ENCODE measurements around the gene GALNT10.

The GALNT10 gene

DNA sequence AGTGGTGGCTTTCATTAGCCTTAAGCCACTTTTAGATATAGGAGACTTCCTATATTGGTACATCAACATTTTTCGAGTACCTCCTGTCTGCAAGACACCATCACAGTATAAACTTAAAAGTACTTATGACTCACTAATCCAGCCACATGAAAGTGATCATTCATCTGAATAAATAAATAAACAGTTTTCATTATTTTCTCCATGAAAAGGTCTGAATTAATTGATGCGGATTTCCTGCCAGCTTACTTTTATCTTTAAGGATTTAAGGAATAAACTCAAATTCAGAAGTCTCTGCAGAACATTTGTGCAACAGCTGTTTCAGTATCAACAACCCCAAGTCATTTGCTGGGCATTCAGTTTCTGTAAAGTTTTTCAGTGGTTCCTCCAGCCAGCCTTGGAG lies 259.3 kb downstream of the GALNT10 start:
- Histone ChIP-seq H3K27me3 (ENCODE audit: control insufficient read depth in 3 of 3, insufficient read depth in 3 of 3, low read depth in 1 of 3, low read length in 3 of 3) (no peaks in the 10 kb centered on the region), H3K79me1 (ENCODE audit: low read depth, low read length) (peaks cover 2% of the 10 kb centered on the region), H3K4me3 (ENCODE audit: low read length in 2 of 2) (no peak overlapping the region), H2AK5ac (ENCODE audit: low read depth, low read length) (no peak overlapping the region), H3K23ac (ENCODE audit: low read depth, low read length, poor library complexity) (no peak overlapping the region), H3K4me1 (ENCODE audit: control insufficient read depth in 2 of 2, insufficient read depth in 1 of 2, low read depth in 1 of 2, low read length in 2 of 2) (peaks cover 2 to 13% of the 10 kb centered on the region in 2 donors), H4K8ac (ENCODE audit: low read depth, low read length) (no peak overlapping the region), H3K9ac (ENCODE audit: low read depth, low read length, poor library complexity) (no peak overlapping the region), H3K4ac (ENCODE audit: low read length) (no peak overlapping the region), H3K36me3 (replicated peaks in 1 of 2; ENCODE audit: control insufficient read depth in 2 of 2, insufficient read depth in 2 of 2, low read length in 2 of 2) (peaks cover 11 to 60% of the 10 kb centered on the region in 2 donors), H3K4me2 (ENCODE audit: insufficient read depth, low read length, poor library complexity, severe bottlenecking) (no peak overlapping the region), H4K91ac (ENCODE audit: low read depth, low read length, poor library complexity) (no peak overlapping the region), H2BK12ac (ENCODE audit: low read length) (no peak overlapping the region), H3K14ac (ENCODE audit: low read length) (no peak overlapping the region), H3K18ac (ENCODE audit: low read length) (no peak overlapping the region), H2BK5ac (ENCODE audit: low read length) (no peak overlapping the region), H2BK15ac (ENCODE audit: low read length) (no peak overlapping the region), H2AFZ (ENCODE audit: low read length) (no peak overlapping the region), H3K9me3 (replicated peaks in 1 of 2; ENCODE audit: control insufficient read depth in 2 of 2, insufficient read depth in 1 of 2, low read depth in 1 of 2, low read length in 2 of 2) (no peaks in the 10 kb centered on the region), H2BK120ac (ENCODE audit: low read depth, low read length) (no peak overlapping the region), H3K27ac (replicated peaks; ENCODE audit: low read length) (no peak overlapping the region)
- WGBS, 2 donors (ENCODE audit: extremely low coverage in 2 of 2, insufficient read length in 2 of 2, insufficient replicate concordance in 1 of 2), result no CpG with 5 or more reads among the region's 2 CpGs
- DNase-seq (ENCODE audit: low spot score), result no peak

DNA sequence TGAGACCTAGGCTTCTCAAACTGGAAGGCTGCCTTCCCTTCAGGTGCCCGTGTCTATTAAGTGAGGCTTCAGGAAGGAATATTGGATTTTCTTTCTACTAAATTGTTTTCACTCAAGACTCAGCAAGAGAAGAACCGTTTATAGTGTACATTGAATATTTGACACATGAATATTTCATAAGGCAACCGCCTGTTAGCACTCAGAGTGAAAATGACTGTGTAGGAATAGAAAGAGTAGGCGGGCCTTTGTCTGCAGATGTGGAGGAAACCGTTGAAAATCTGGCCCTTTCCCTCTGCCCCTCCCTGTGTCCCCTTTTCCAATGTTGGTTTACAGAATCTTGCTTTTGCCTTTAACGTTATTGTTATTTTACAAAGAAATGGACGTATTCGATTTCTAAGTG lies 261.4 kb downstream of the GALNT10 start:
- no peak overlapping the region for H4K91ac ChIP-seq (ENCODE audit: low read depth, low read length, poor library complexity)
- no peak overlapping the region for H2BK120ac ChIP-seq (ENCODE audit: low read depth, low read length)
- no peak overlapping the region for H3K27ac ChIP-seq (replicated peaks; ENCODE audit: low read length)
- no peak overlapping the region for H3K4me3 ChIP-seq (ENCODE audit: low read length in 2 of 2)
- no peaks in the 10 kb centered on the region for H3K9me3 ChIP-seq (replicated peaks in 1 of 2; ENCODE audit: control insufficient read depth in 2 of 2, insufficient read depth in 1 of 2, low read depth in 1 of 2, low read length in 2 of 2)
- H2BK5ac ChIP-seq (ENCODE audit: low read length), result no peak overlapping the region
- H2AFZ ChIP-seq (ENCODE audit: low read length), result no peak overlapping the region
- H3K36me3 ChIP-seq (replicated peaks in 1 of 2; ENCODE audit: control insufficient read depth in 2 of 2, insufficient read depth in 2 of 2, low read length in 2 of 2), result peaks cover 19 to 82% of the 10 kb centered on the region in 2 donors
- no peak overlapping the region for H3K4me2 ChIP-seq (ENCODE audit: insufficient read depth, low read length, poor library complexity, severe bottlenecking)
- H2BK12ac ChIP-seq (ENCODE audit: low read length), result no peak overlapping the region
- peaks cover 2 to 9% of the 10 kb centered on the region in 2 donors for H3K4me1 ChIP-seq (ENCODE audit: control insufficient read depth in 2 of 2, insufficient read depth in 1 of 2, low read depth in 1 of 2, low read length in 2 of 2)
- no peak overlapping the region for H4K8ac ChIP-seq (ENCODE audit: low read depth, low read length)
- H2BK15ac ChIP-seq (ENCODE audit: low read length), result no peak overlapping the region
- H3K23ac ChIP-seq (ENCODE audit: low read depth, low read length, poor library complexity), result no peak overlapping the region
- WGBS, 2 donors (ENCODE audit: extremely low coverage in 2 of 2, insufficient read length in 2 of 2, insufficient replicate concordance in 1 of 2), result no CpG with 5 or more reads among the region's 8 CpGs
- no peaks in the 10 kb centered on the region for H3K79me1 ChIP-seq (ENCODE audit: low read depth, low read length)
- no peak overlapping the region for H2AK5ac ChIP-seq (ENCODE audit: low read depth, low read length)
- no peak overlapping the region for H3K14ac ChIP-seq (ENCODE audit: low read length)
- no peaks in the 10 kb centered on the region for H3K27me3 ChIP-seq (ENCODE audit: control insufficient read depth in 3 of 3, insufficient read depth in 3 of 3, low read depth in 1 of 3, low read length in 3 of 3)
- H3K18ac ChIP-seq (ENCODE audit: low read length), result no peak overlapping the region
- no peak overlapping the region for H3K9ac ChIP-seq (ENCODE audit: low read depth, low read length, poor library complexity)
- no peak overlapping the region for H3K4ac ChIP-seq (ENCODE audit: low read length)
- DNase-seq (ENCODE audit: low spot score), result no peak

DNA sequence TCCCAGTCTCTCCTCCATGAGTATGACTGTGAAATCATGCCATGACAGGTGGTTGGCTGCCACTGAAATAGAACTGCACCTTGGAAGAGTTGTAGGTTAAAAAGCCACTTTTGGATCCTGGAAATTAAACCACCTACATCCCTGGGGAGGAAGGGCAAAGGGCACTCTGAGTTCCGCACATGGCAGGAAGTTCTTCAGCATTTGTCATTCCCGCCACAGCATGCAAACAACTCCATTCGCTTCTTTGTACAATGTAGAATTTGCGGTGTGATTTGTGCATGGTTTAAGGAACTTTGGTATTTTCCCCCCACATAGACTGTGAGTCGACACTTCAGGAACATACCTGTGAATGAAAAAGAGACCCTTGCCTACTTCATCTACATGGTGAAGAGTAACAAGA lies 265.1 kb downstream of the GALNT10 start:
- Histone ChIP-seq H3K4ac (ENCODE audit: low read length) (no peak overlapping the region), H3K79me1 (ENCODE audit: low read depth, low read length) (no peaks in the 10 kb centered on the region), H4K8ac (ENCODE audit: low read depth, low read length) (no peak overlapping the region), H2BK12ac (ENCODE audit: low read length) (no peak overlapping the region), H3K4me3 (ENCODE audit: low read length in 2 of 2) (no peak overlapping the region), H3K4me1 (ENCODE audit: control insufficient read depth in 2 of 2, insufficient read depth in 1 of 2, low read depth in 1 of 2, low read length in 2 of 2) (peaks cover 0 to 3% of the 10 kb centered on the region in 2 donors), H3K18ac (ENCODE audit: low read length) (no peak overlapping the region), H3K36me3 (replicated peaks in 1 of 2; ENCODE audit: control insufficient read depth in 2 of 2, insufficient read depth in 2 of 2, low read length in 2 of 2) (peaks cover 22 to 88% of the 10 kb centered on the region in 2 donors), H3K9ac (ENCODE audit: low read depth, low read length, poor library complexity) (no peak overlapping the region), H2BK5ac (ENCODE audit: low read length) (no peak overlapping the region), H3K23ac (ENCODE audit: low read depth, low read length, poor library complexity) (no peak overlapping the region), H3K27me3 (ENCODE audit: control insufficient read depth in 3 of 3, insufficient read depth in 3 of 3, low read depth in 1 of 3, low read length in 3 of 3) (no peaks in the 10 kb centered on the region), H3K14ac (ENCODE audit: low read length) (no peak overlapping the region), H2AFZ (ENCODE audit: low read length) (no peak overlapping the region), H3K27ac (replicated peaks; ENCODE audit: low read length) (no peak overlapping the region), H3K9me3 (replicated peaks in 1 of 2; ENCODE audit: control insufficient read depth in 2 of 2, insufficient read depth in 1 of 2, low read depth in 1 of 2, low read length in 2 of 2) (no peaks in the 10 kb centered on the region), H3K4me2 (ENCODE audit: insufficient read depth, low read length, poor library complexity, severe bottlenecking) (no peak overlapping the region), H2BK15ac (ENCODE audit: low read length) (no peak overlapping the region), H2BK120ac (ENCODE audit: low read depth, low read length) (no peak overlapping the region), H2AK5ac (ENCODE audit: low read depth, low read length) (no peak overlapping the region), H4K91ac (ENCODE audit: low read depth, low read length, poor library complexity) (no peak overlapping the region)
- DNase-seq (ENCODE audit: low spot score), result no peak
- WGBS, 2 donors (ENCODE audit: extremely low coverage in 2 of 2, insufficient read length in 2 of 2, insufficient replicate concordance in 1 of 2), result no CpG with 5 or more reads among the region's 5 CpGs

DNA sequence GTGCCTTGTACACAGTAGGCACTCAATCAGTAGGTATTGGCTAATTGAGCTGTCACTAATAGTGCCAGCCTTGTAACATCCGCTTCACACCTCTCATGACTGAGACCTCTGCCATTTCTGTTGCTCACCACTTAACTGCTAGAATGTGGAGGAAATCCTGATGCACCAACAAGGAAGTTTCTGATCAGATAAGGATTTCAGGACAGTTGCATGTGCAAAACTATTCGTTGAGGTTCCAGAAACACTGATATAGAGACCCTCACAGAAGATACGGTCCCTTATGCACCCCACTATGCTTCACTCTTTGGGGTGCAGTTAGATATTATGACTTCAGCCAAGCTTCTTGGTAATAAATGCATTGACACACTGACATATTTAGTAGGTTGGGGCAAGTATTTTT lies 266.0 kb downstream of the GALNT10 start:
- no peak overlapping the region for H3K18ac ChIP-seq (ENCODE audit: low read length)

More for the DNA sequence above, 266.0 kb downstream of the GALNT10 start:
- H2BK12ac ChIP-seq (ENCODE audit: low read length), result no peak overlapping the region
- no peak overlapping the region for H3K14ac ChIP-seq (ENCODE audit: low read length)
- no peak overlapping the region for H3K4me2 ChIP-seq (ENCODE audit: insufficient read depth, low read length, poor library complexity, severe bottlenecking)
- no peak overlapping the region for H2BK15ac ChIP-seq (ENCODE audit: low read length)
- H3K23ac ChIP-seq (ENCODE audit: low read depth, low read length, poor library complexity), result no peak overlapping the region
- H3K9me3 ChIP-seq (replicated peaks in 1 of 2; ENCODE audit: control insufficient read depth in 2 of 2, insufficient read depth in 1 of 2, low read depth in 1 of 2, low read length in 2 of 2), result no peaks in the 10 kb centered on the region
- H2AK5ac ChIP-seq (ENCODE audit: low read depth, low read length), result no peak overlapping the region
- no peak overlapping the region for H4K91ac ChIP-seq (ENCODE audit: low read depth, low read length, poor library complexity)
- no peak overlapping the region for H3K27ac ChIP-seq (replicated peaks; ENCODE audit: low read length)
- no peak overlapping the region for H3K4ac ChIP-seq (ENCODE audit: low read length)
- peaks cover 0 to 3% of the 10 kb centered on the region in 2 donors for H3K4me1 ChIP-seq (ENCODE audit: control insufficient read depth in 2 of 2, insufficient read depth in 1 of 2, low read depth in 1 of 2, low read length in 2 of 2)
- H3K79me1 ChIP-seq (ENCODE audit: low read depth, low read length), result no peaks in the 10 kb centered on the region
- peak overlapping the region in 1 of 2 donors; percentile 10 for H3K4me3 ChIP-seq (ENCODE audit: low read length in 2 of 2)
- no peak overlapping the region for H2BK120ac ChIP-seq (ENCODE audit: low read depth, low read length)
- no CpG with 5 or more reads among the region's 3 CpGs for WGBS, 2 donors (ENCODE audit: extremely low coverage in 2 of 2, insufficient read length in 2 of 2, insufficient replicate concordance in 1 of 2)
- no peak for DNase-seq (ENCODE audit: low spot score)
- no peak overlapping the region for H4K8ac ChIP-seq (ENCODE audit: low read depth, low read length)
- H2BK5ac ChIP-seq (ENCODE audit: low read length), result no peak overlapping the region
- H3K27me3 ChIP-seq (ENCODE audit: control insufficient read depth in 3 of 3, insufficient read depth in 3 of 3, low read depth in 1 of 3, low read length in 3 of 3), result no peaks in the 10 kb centered on the region
- H3K9ac ChIP-seq (ENCODE audit: low read depth, low read length, poor library complexity), result no peak overlapping the region
- H2AFZ ChIP-seq (ENCODE audit: low read length), result no peak overlapping the region
- peaks cover 20 to 79% of the 10 kb centered on the region in 2 donors for H3K36me3 ChIP-seq (replicated peaks in 1 of 2; ENCODE audit: control insufficient read depth in 2 of 2, insufficient read depth in 2 of 2, low read length in 2 of 2)
